ENCODE data around the gene ITGAL.
A peak's percentile ranks its signal among the peaks of the same experiment; 100 is the strongest.

The ITGAL gene

GRCh38 chr16:30548416-30549253 lies 76.1 kb downstream of the ITGAL start:
- DNase-seq = no peak

- DNase-seq = no peak
Observed at GRCh38 chr16:30551781-30552180, 79.2 kb downstream of the ITGAL start.

- no peak for DNase-seq
Observed at GRCh38 chr16:30552956-30553355, 80.4 kb downstream of the ITGAL start.

GRCh38 chr16:30553393-30553899 lies 80.9 kb downstream of the ITGAL start:
- DNase-seq = no peak

GRCh38 chr16:30554557-30555314 lies 82.2 kb downstream of the ITGAL start:
- DNase-seq = no peak

GRCh38 chr16:30555315-30556124 lies 83.0 kb downstream of the ITGAL start:
- DNase-seq = no peak

- DNase-seq = no peak
Observed at GRCh38 chr16:30556125-30556473, 83.6 kb downstream of the ITGAL start.

GRCh38 chr16:30557707-30557956 lies 85.1 kb downstream of the ITGAL start:
- no peak for DNase-seq

- DNase-seq = peak; percentile 99
Observed at GRCh38 chr16:30557957-30558788, 85.6 kb downstream of the ITGAL start, which contains the start of gene ZNF764. ZNF764 (minus strand) TSS chr16:30558374; CDS start chr16:30558182, 192 bp downstream.

GRCh38 chr16:30558789-30559377 lies 86.3 kb downstream of the ITGAL start:
- DNase-seq = no peak

- DNase-seq = no peak
Observed at GRCh38 chr16:30559690-30560089, 87.1 kb downstream of the ITGAL start.

GRCh38 chr16:30561089-30561816 lies 88.7 kb downstream of the ITGAL start:
- no peak for DNase-seq

- no peak for DNase-seq
Observed at GRCh38 chr16:30562021-30562420, 89.5 kb downstream of the ITGAL start.

- no peak for DNase-seq
Observed at GRCh38 chr16:30565526-30565925, 93.0 kb downstream of the ITGAL start.

GRCh38 chr16:30565984-30566383 lies 93.4 kb downstream of the ITGAL start:
- no peak for DNase-seq

GRCh38 chr16:30566531-30566930 lies 94.0 kb downstream of the ITGAL start:
- DNase-seq = no peak

- DNase-seq = no peak
Observed at GRCh38 chr16:30567160-30567990, 94.8 kb downstream of the ITGAL start.

- peak; percentile 73 for DNase-seq
Observed at GRCh38 chr16:30567991-30568638, 95.6 kb downstream of the ITGAL start.

- no peak for DNase-seq
Observed at GRCh38 chr16:30569281-30569680, 96.7 kb downstream of the ITGAL start.

Data from NCI-H510A treated with DMSO at 0.1 percent for 48 hours (cell line).